Measurements from ENCODE around the gene ELF5. TPM values are rescaled to one million over a fixed set of nuclear protein-coding genes. Genes with fewer than 3 reads are reported as not detected.

ELF5 gene
- total and polyA plus RNA-seq, 10 of the 15 experiments (the other 5 are each of a cell fraction or from before 2014, with no cell fraction given): not detected

DNA sequence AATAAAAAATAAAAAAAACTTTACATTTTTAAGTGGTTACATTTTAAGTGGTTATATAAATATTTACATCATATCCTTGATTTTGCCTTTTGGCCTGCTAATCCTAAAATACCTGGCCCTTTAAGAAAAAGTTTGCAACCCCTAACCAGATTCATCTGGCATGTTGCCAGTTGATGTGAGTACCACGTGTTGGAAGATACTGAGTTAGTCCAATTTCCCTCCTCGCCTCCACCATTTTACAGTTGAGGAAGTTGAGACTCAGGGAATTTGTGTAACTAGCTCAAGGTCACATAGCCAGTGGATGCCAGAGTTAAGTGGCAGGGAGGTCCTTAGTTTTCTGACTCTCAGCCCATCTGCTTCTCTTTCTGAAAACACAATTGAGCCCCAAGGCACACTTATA, 5.1 kb downstream of the ELF5 start:
- BruUV-seq (replicated peaks): no TSS peak
- FAIRE-seq: no peak
- RAD21 ChIA-PET (ENCODE audit: unreplicated experiment): no interaction called here
- CTCF ChIA-PET: no interaction called here
- intact Hi-C loops (cut with micrococcal nuclease; ENCODE audit: unreplicated experiment): loop anchor here (5.0 kb wide), 1 partner anchor 904 kb away; no protein-coding TSS in a partner anchor
- Histone ChIP-seq H3K79me2 (ENCODE audit: control insufficient read depth, insufficient read depth, low read length) (no peaks in the 10 kb centered on the region), H3K4me2 (ENCODE audit: control insufficient read depth, insufficient read depth) (no peak overlapping the region), H3K9ac (ENCODE audit: control insufficient read depth, insufficient read depth, low read length) (no peak overlapping the region), H2AFZ (ENCODE audit: control insufficient read depth, low read depth, low read length) (no peak overlapping the region), H4K20me1 (ENCODE audit: control insufficient read depth, insufficient read depth) (no peaks in the 10 kb centered on the region), H3K4me1 (ENCODE audit: control insufficient read depth, insufficient read depth, low read length) (no peaks in the 10 kb centered on the region), H3K27me3 (replicated peaks in 1 of 2; ENCODE audit: control insufficient read depth in 2 of 2, insufficient read depth in 2 of 2, low read length in 1 of 2) (no peaks in the 10 kb centered on the region), H3K27ac (ENCODE audit: control insufficient read depth, insufficient read depth) (no peak overlapping the region), H3K36me3 (ENCODE audit: control insufficient read depth in 2 of 2, insufficient read depth in 2 of 2, low read length in 1 of 2) (no peaks in the 10 kb centered on the region), H3K4me3 (no peak overlapping the region), H3K9me3 (replicated peaks; ENCODE audit: control insufficient read depth, insufficient read depth, low read length) (no peaks in the 10 kb centered on the region)
- SMC1A ChIA-PET (ENCODE audit: uncharacterized antibody, unreplicated experiment): no interaction called here
- no peak for DNase-seq (ENCODE audit: low read depth, low spot score)
- in situ Hi-C loops (cut with MboI): no loop called here
- POLR2A ChIA-PET: no interaction called here
- 0% methylated on average over 2 of the region's 2 CpGs for WGBS (ENCODE audit: insufficient coverage, insufficient replicate concordance, low lambda C conversion rate, missing lambda C conversion rate)
- TF ChIP-seq, protein P1, sequence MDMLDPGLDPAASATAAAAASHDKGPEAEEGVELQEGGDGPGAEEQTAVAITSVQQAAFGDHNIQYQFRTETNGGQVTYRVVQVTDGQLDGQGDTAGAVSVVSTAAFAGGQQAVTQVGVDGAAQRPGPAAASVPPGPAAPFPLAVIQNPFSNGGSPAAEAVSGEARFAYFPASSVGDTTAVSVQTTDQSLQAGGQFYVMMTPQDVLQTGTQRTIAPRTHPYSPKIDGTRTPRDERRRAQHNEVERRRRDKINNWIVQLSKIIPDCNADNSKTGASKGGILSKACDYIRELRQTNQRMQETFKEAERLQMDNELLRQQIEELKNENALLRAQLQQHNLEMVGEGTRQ (IDR thresholded peaks at IDR 0.05; ENCODE audit: borderline replicate concordance, low read depth, low read length): no peak
- TF ChIP-seq RB1 (IDR thresholded peaks at IDR 0.05; ENCODE audit: borderline replicate concordance): no peak
- TF ChIP-seq NFXL1 (IDR thresholded peaks at IDR 0.05; ENCODE audit: borderline replicate concordance): no peak
- TF ChIP-seq POU2F2 (IDR thresholded peaks at IDR 0.05; ENCODE audit: borderline replicate concordance, low read depth, low read length): no peak
- no peak for TF ChIP-seq ESRRA (IDR thresholded peaks at IDR 0.05; ENCODE audit: low read length)
- TF ChIP-seq NFYB (IDR thresholded peaks at IDR 0.05; ENCODE audit: insufficient read depth, low read depth, low read length): no peak
- TF ChIP-seq RBBP5 (conservative IDR thresholded peaks at IDR 0.05): no peak
- TF ChIP-seq, protein P2, sequence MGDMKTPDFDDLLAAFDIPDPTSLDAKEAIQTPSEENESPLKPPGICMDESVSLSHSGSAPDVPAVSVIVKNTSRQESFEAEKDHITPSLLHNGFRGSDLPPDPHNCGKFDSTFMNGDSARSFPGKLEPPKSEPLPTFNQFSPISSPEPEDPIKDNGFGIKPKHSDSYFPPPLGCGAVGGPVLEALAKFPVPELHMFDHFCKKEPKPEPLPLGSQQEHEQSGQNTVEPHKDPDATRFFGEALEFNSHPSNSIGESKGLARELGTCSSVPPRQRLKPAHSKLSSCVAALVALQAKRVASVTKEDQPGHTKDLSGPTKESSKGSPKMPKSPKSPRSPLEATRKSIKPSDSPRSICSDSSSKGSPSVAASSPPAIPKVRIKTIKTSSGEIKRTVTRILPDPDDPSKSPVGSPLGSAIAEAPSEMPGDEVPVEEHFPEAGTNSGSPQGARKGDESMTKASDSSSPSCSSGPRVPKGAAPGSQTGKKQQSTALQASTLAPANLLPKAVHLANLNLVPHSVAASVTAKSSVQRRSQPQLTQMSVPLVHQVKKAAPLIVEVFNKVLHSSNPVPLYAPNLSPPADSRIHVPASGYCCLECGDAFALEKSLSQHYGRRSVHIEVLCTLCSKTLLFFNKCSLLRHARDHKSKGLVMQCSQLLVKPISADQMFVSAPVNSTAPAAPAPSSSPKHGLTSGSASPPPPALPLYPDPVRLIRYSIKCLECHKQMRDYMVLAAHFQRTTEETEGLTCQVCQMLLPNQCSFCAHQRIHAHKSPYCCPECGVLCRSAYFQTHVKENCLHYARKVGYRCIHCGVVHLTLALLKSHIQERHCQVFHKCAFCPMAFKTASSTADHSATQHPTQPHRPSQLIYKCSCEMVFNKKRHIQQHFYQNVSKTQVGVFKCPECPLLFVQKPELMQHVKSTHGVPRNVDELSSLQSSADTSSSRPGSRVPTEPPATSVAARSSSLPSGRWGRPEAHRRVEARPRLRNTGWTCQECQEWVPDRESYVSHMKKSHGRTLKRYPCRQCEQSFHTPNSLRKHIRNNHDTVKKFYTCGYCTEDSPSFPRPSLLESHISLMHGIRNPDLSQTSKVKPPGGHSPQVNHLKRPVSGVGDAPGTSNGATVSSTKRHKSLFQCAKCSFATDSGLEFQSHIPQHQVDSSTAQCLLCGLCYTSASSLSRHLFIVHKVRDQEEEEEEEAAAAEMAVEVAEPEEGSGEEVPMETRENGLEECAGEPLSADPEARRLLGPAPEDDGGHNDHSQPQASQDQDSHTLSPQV (IDR thresholded peaks at IDR 0.05): no peak
- ATAC-seq: no peak
